ENCODE data around the gene TUBB6. TPM values are rescaled to one million over a fixed set of nuclear protein-coding genes. Genes with fewer than 3 reads are reported as not detected.
A peak's percentile ranks its signal among the peaks of the same experiment; 100 is the strongest.

Gene TUBB6
- total RNA-seq, 2 experiments from 2014 or later: 8.3 to 10.9 TPM

- H3K27me3 Mint-ChIP-seq (ENCODE audit: low read depth): no peaks in the 10 kb centered on the region
Measured at GRCh38 chr18:12321333-12321732, 13.3 kb downstream of the TUBB6 start.

DNA sequence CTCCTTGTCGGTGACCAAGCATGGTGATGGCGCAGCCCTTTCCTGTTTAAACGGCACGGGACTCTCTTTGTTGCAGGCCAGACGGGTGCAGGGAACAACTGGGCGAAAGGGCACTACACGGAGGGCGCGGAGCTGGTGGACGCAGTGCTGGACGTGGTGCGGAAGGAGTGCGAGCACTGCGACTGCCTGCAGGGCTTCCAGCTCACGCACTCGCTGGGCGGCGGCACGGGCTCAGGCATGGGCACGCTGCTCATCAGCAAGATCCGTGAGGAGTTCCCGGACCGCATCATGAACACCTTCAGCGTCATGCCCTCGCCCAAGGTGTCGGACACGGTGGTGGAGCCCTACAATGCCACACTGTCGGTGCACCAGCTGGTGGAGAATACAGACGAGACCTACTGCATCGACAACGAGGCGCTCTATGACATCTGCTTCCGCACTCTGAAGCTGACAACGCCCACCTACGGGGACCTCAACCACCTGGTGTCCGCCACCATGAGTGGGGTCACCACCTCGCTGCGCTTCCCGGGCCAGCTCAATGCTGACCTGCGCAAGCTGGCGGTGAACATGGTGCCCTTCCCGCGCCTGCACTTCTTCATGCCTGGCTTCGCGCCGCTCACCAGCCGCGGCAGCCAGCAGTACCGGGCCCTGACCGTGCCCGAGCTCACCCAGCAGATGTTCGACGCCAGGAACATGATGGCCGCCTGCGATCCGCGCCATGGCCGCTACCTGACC, 17.1 kb downstream of the TUBB6 start:
- no peaks in the 10 kb centered on the region for H3K9me3 Mint-ChIP-seq (ENCODE audit: insufficient read depth)
- H3K36me3 Mint-ChIP-seq (ENCODE audit: low read depth): peaks cover 47% of the 10 kb centered on the region
- ATAC-seq (no peak), DNase-seq (no peak)
- CTCF ChIA-PET: no interaction called here
- H3K27ac Mint-ChIP-seq: no peak overlapping the region
- no peaks in the 10 kb centered on the region for H3K27me3 Mint-ChIP-seq (ENCODE audit: low read depth)
- POLR2A ChIA-PET: no interaction called here
- H3K4me1 Mint-ChIP-seq (ENCODE audit: low read depth): peaks cover 17% of the 10 kb centered on the region
- no peak overlapping the region for H3K4me3 Mint-ChIP-seq

More at GRCh38 chr18:12321333-12321732, 13.3 kb downstream of the TUBB6 start:
- CTCF ChIA-PET: no interaction called here
- Mint-ChIP-seq H3K9me3 (ENCODE audit: insufficient read depth) (no peaks in the 10 kb centered on the region), H3K4me1 (ENCODE audit: low read depth) (no peaks in the 10 kb centered on the region), H3K27ac (no peak overlapping the region), H3K4me3 (no peak overlapping the region), H3K36me3 (ENCODE audit: low read depth) (peaks cover 22% of the 10 kb centered on the region)
- DNase-seq (no peak), ATAC-seq (no peak)
- POLR2A ChIA-PET: no interaction called here

GRCh38 chr18:12325726-12326245, 17.7 kb downstream of the TUBB6 start:
- no peak for ATAC-seq

DNA sequence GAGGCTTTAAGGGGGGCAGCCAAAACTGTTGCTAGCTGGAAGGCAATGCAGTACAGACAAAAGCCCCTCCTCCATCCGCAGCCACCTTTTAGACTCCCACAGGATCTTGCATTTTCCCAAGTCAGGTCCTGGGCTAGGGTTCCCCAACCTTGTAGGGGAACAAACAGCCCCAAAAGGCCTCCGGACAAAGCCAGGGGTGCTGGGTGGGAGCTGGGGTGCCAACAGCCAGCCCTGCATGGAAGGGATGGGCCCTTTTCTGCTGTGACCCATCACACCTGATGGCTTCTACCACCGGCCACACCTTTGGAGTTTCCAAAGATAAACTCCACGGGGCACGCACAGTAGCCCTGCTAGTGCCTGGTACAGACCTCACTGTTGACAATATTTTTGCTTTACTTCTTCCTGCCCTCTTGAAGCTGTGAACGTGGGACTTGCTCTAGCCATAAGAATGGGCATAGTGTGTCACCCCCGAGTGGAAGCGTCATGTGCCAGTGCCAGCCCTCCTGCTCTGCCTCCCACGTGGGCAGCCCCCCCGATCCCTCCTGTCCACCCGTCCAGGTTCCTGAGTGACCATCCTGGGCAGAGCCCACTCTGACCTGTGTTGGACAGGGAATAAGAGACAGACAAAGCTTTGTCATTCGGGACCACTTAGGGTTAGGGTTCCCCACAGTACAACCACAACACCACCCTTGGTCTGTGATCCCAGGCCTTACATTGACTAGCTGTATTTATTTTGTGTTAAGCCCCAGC, 18.8 kb downstream of the TUBB6 start:
- Mint-ChIP-seq H3K27me3 (ENCODE audit: low read depth) (no peaks in the 10 kb centered on the region), H3K27ac (peak overlapping the region; percentile 46), H3K4me1 (ENCODE audit: low read depth) (peaks cover 17% of the 10 kb centered on the region), H3K9me3 (ENCODE audit: insufficient read depth) (no peaks in the 10 kb centered on the region), H3K4me3 (no peak overlapping the region), H3K36me3 (ENCODE audit: low read depth) (peaks cover 37% of the 10 kb centered on the region)
- ATAC-seq: no peak
- DNase-seq: no peak
- ChIA-PET POLR2A (no interaction called here), CTCF (interaction anchor here (0.5 to 2.7 kb wide), 9 partner anchors 10 to 333 kb away, joined by 3 to 28 read pairs (median 6); partner anchors contain the start of gene AFG3L2)

More at GRCh38 chr18:12325726-12326245, 17.7 kb downstream of the TUBB6 start:
- Mint-ChIP-seq H3K27ac (no peak overlapping the region), H3K36me3 (ENCODE audit: low read depth) (peaks cover 44% of the 10 kb centered on the region), H3K27me3 (ENCODE audit: low read depth) (no peaks in the 10 kb centered on the region), H3K9me3 (ENCODE audit: insufficient read depth) (no peaks in the 10 kb centered on the region), H3K4me1 (ENCODE audit: low read depth) (peaks cover 17% of the 10 kb centered on the region), H3K4me3 (no peak overlapping the region)
- no peak for DNase-seq
- POLR2A ChIA-PET: no interaction called here
- CTCF ChIA-PET: no interaction called here

- ChIA-PET CTCF (interaction anchor here (0.5 to 2.7 kb wide), 25 partner anchors 9 to 333 kb away, joined by 3 to 28 read pairs (median 3); partner anchors contain the start of genes AFG3L2 and TUBB6), POLR2A (interaction anchor here (0.8 kb wide), 1 partner anchor 25 kb away, joined by 3 read pairs; no protein-coding TSS in a partner anchor)
- ATAC-seq: peak; percentile 88
- no peaks in the 10 kb centered on the region for H3K9me3 Mint-ChIP-seq (ENCODE audit: insufficient read depth)
- peak overlapping the region; percentile 55 for H3K27ac Mint-ChIP-seq
- H3K36me3 Mint-ChIP-seq (ENCODE audit: low read depth): peaks cover 37% of the 10 kb centered on the region
- H3K27me3 Mint-ChIP-seq (ENCODE audit: low read depth): no peaks in the 10 kb centered on the region
- H3K4me1 Mint-ChIP-seq (ENCODE audit: low read depth): peaks cover 17% of the 10 kb centered on the region
- DNase-seq: peak; percentile 83
- H3K4me3 Mint-ChIP-seq: no peak overlapping the region
Measured at GRCh38 chr18:12327510-12328178, 19.6 kb downstream of the TUBB6 start.

GRCh38 chr18:12328179-12328823, 20.3 kb downstream of the TUBB6 start:
- CTCF ChIA-PET: interaction anchor here (0.6 to 2.7 kb wide), 24 partner anchors 8 to 333 kb away, joined by 3 to 28 read pairs (median 3); partner anchors contain the start of genes AFG3L2 and TUBB6
- peaks cover 17% of the 10 kb centered on the region for H3K4me1 Mint-ChIP-seq (ENCODE audit: low read depth)
- POLR2A ChIA-PET: interaction anchor here (0.8 kb wide), 1 partner anchor 25 kb away, joined by 3 read pairs; no protein-coding TSS in a partner anchor
- DNase-seq (no peak), ATAC-seq (no peak)
- peaks cover 36% of the 10 kb centered on the region for H3K36me3 Mint-ChIP-seq (ENCODE audit: low read depth)
- no peaks in the 10 kb centered on the region for H3K9me3 Mint-ChIP-seq (ENCODE audit: insufficient read depth)
- H3K4me3 Mint-ChIP-seq: no peak overlapping the region
- H3K27ac Mint-ChIP-seq: peak overlapping the region; percentile 55
- H3K27me3 Mint-ChIP-seq (ENCODE audit: low read depth): no peaks in the 10 kb centered on the region

GRCh38 chr18:12329125-12329698, 21.2 kb downstream of the TUBB6 start:
- POLR2A ChIA-PET: no interaction called here
- H3K4me1 Mint-ChIP-seq (ENCODE audit: low read depth): peaks cover 17% of the 10 kb centered on the region
- ATAC-seq (no peak), DNase-seq (no peak)
- no peaks in the 10 kb centered on the region for H3K27me3 Mint-ChIP-seq (ENCODE audit: low read depth)
- H3K9me3 Mint-ChIP-seq (ENCODE audit: insufficient read depth): no peaks in the 10 kb centered on the region
- H3K36me3 Mint-ChIP-seq (ENCODE audit: low read depth): peaks cover 44% of the 10 kb centered on the region
- CTCF ChIA-PET: interaction anchor here (1.5 to 2.7 kb wide), 6 partner anchors 10 to 331 kb away, joined by 4 to 28 read pairs (median 16); no protein-coding TSS in a partner anchor
- no peak overlapping the region for H3K27ac Mint-ChIP-seq
- no peak overlapping the region for H3K4me3 Mint-ChIP-seq

DNA sequence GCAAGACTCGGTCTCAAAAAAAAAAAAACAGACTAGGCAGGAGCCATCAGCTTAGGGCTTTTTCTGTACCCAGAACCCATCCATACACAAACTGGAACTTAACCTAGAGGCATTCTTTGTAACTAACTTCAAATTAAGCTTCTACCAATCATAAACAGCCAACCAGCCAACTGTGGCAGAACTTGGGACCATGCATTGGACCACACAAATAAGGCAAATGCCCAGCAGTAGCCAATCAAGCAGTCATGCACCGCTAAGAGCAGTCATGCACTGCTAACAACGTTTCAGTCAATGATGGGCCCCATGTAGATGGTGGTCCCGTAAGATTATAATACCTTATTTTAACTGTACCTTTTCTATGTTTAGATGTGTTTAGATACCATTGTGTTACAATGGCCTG, 22.7 kb downstream of the TUBB6 start:
- ChIA-PET POLR2A (no interaction called here), CTCF (no interaction called here)
- Mint-ChIP-seq H3K36me3 (ENCODE audit: low read depth) (peaks cover 52% of the 10 kb centered on the region), H3K27me3 (ENCODE audit: low read depth) (no peaks in the 10 kb centered on the region), H3K4me1 (ENCODE audit: low read depth) (peaks cover 17% of the 10 kb centered on the region), H3K9me3 (ENCODE audit: insufficient read depth) (no peaks in the 10 kb centered on the region), H3K27ac (no peak overlapping the region), H3K4me3 (no peak overlapping the region)
- ATAC-seq (no peak), DNase-seq (no peak)

- no peak overlapping the region for H3K27ac Mint-ChIP-seq
- no peaks in the 10 kb centered on the region for H3K9me3 Mint-ChIP-seq (ENCODE audit: insufficient read depth)
- no peaks in the 10 kb centered on the region for H3K4me1 Mint-ChIP-seq (ENCODE audit: low read depth)
- POLR2A ChIA-PET: no interaction called here
- CTCF ChIA-PET: no interaction called here
- H3K27me3 Mint-ChIP-seq (ENCODE audit: low read depth): no peaks in the 10 kb centered on the region
- no peak for DNase-seq
- H3K4me3 Mint-ChIP-seq: no peak overlapping the region
- H3K36me3 Mint-ChIP-seq (ENCODE audit: low read depth): peaks cover 40% of the 10 kb centered on the region
- no peak for ATAC-seq
Measured at GRCh38 chr18:12333506-12334290, 25.7 kb downstream of the TUBB6 start.

- CTCF ChIA-PET: no interaction called here
- DNase-seq: no peak
Measured at GRCh38 chr18:12334366-12334808, 26.3 kb downstream of the TUBB6 start.

More at GRCh38 chr18:12334366-12334808, 26.3 kb downstream of the TUBB6 start:
- H3K4me3 Mint-ChIP-seq: no peak overlapping the region
- H3K4me1 Mint-ChIP-seq (ENCODE audit: low read depth): no peaks in the 10 kb centered on the region
- no peak for ATAC-seq
- no peaks in the 10 kb centered on the region for H3K27me3 Mint-ChIP-seq (ENCODE audit: low read depth)
- H3K27ac Mint-ChIP-seq: peak overlapping the region; percentile 6
- H3K9me3 Mint-ChIP-seq (ENCODE audit: insufficient read depth): no peaks in the 10 kb centered on the region
- POLR2A ChIA-PET: no interaction called here
- peaks cover 37% of the 10 kb centered on the region for H3K36me3 Mint-ChIP-seq (ENCODE audit: low read depth)
